OCI-M2 (cell line): Measurements from ENCODE around the gene PLAAT1.

ENCODE experiments used
- DNase-seq: peaks from one replicate; lab custom pipeline; 2025; ENCODE audit not compliant: unreplicated experiment; lab: John Stamatoyannopoulos, UW

Gene PLAAT1

GRCh38 chr3:193250492-193250891, 9.5 kb downstream of the PLAAT1 start:
- DNase-seq: no peak

DNA sequence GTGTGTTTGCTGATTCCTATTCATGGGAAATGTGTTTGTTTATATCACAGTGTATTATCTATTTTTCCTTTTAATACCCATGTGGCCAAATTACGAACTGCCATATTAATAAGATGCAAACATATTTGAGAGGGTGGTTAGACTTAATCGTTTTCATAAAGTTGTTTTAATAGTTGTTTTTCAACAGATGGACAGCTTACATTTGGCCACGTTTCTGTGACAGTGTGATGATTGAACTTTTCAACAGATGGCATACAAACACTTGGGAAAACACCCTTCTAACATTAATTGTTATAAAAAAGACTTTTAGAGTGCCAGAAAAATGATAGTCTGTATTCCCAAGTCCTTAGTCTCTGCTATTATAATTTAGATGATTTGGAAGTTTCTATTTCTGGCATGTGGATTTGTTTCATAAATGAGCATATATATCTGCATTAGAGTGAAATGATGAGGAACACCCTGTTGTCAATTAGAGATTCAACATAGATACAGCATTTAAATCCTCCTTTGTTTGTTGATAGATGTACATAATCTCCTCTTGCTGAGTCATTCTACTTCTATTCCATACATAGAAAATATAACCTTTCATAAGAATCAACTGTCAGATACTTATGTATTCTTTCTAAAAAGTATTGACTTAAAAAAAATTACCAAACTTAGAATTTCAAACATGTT, 13.1 kb downstream of the PLAAT1 start:
- no peak for DNase-seq

DNA sequence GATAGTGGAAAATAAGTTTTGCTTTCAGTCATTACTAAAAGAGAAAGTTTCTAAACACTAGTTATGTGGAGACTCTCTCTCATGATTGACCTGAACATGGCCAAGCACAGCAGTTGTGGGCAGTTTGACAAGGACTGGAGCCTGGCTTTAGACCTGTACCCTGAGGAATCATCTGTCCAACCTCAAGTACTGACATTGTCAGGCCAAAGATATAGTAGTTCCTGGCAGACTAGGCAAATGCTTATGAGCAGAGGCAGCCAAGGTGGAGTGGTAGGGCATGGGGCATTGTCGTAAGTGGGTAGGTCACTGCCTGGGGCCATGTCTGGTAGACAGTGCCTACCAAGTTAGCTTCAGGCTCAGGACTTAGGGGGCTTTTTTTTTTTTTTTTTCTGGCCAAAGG, 20.9 kb downstream of the PLAAT1 start:
- DNase-seq: no peak

GRCh38 chr3:193262707-193263106, 21.7 kb downstream of the PLAAT1 start:
- no peak for DNase-seq

DNA sequence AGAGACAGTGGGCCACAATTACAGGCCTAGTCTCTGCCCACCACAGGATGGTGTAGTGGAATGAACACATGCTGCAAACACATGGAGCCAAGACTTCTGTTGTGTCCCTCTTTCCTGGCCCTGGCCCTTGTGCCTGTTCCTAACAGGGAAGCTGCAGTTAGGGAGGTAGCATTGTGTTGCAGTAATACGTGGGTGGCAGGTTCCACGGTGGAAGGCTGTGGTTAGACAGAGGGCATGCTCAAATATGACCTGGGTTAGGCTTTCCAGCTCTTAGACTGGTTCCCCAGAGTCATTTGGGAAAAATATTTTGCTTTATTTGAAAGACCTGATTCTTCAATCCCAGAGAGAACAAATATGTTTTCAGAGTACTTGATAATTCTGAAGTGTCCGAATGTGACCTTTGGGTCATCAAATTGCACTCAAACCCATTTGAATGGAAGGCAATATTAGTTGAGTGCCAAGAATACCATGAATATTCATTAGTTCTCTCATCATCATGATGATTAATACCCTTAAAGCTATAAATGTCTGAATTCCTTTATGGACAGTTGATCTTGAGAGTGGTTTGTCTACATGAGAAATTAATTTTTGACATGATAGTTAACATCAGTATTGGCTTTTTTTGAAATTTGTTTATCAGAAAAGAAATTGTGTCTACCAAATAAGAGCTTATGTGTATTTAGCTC, 28.5 kb downstream of the PLAAT1 start:
- no peak for DNase-seq

GRCh38 chr3:193270451-193270850, 29.4 kb downstream of the PLAAT1 start:
- no peak for DNase-seq

GRCh38 chr3:193271101-193271840, 30.2 kb downstream of the PLAAT1 start:
- no peak for DNase-seq

GRCh38 chr3:193292386-193292785, 51.4 kb downstream of the PLAAT1 start:
- DNase-seq: no peak

DNA sequence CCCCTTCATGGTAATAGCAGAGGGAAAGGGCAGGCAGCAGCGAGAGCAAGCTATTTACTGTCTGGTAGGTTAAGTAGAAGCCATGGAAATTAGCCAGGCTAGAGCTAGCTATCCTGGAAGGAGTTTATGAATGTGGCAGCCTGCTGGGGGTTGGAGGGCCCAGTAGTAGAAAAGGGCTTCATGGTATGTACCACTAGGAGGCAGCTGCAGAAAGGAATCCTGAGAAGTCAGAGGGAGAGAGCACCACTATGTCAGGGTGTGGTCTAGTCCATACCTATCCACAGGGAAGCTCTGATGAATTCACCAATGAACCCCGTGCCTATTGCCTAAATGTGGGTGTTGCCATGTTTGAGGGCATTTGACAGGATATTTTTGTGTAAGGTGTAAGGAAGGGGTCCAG, 55.0 kb downstream of the PLAAT1 start:
- no peak for DNase-seq

GRCh38 chr3:193297421-193297820, 56.4 kb downstream of the PLAAT1 start:
- no peak for DNase-seq

- no peak for DNase-seq
Observed at GRCh38 chr3:193301433-193301832, 60.4 kb downstream of the PLAAT1 start.

DNA sequence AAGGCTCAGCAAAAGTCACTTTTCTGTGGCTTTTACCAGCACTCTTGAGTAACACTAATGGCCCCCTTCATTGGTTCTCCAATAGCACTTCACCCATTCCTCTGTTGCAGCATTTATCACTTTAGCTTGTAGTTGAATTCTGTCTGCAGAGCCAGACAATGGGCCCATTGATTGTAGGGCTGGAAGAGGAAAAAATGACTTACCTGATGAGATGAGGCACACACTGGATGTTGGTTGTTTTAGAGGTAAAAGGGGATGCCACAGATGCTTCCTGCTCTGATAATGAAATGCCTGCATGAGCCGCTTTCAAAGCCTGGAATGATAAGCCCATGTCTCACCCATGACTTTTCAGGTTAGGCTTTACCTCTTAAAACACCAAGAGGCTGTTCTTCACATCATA, 64.3 kb downstream of the PLAAT1 start:
- DNase-seq: no peak

DNA sequence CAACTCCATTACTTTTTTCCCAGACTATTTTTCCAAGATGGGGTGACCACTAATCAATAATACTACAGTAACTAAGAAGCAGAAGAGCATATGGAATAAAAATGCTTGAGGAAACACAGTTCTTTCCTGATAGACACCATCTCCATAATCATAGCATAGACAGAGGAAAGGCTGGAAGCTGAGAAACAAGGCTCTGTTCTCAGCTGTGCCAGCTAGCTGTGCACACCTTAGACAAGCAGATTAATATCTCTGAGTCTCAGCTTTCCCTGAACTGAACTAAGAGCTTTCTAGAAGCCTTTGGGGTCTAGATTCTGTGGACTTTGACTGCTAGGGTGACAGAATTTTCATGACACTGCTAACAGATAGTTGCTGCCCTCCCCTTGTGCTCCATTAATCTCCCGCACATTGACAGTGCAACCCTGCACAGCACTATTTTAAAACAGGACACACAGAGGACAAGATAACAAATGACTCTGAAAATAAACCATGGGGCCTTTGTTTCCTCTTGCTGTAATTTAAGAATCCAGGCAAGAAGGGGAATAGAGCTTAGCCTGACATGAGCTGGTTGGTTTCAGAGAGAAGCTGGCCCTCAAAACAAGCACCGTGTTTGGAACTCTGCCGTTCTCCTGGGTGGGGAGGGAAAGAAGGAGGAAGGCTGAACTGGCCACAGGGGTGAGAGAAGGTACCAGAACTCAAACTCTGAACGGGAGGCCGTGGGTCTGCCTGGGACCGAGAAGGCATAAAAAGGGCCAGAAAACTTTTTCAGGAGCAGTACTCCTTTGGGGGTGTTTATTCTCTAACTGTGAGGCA, 70.1 kb downstream of the PLAAT1 start:
- DNase-seq: no peak

DNA sequence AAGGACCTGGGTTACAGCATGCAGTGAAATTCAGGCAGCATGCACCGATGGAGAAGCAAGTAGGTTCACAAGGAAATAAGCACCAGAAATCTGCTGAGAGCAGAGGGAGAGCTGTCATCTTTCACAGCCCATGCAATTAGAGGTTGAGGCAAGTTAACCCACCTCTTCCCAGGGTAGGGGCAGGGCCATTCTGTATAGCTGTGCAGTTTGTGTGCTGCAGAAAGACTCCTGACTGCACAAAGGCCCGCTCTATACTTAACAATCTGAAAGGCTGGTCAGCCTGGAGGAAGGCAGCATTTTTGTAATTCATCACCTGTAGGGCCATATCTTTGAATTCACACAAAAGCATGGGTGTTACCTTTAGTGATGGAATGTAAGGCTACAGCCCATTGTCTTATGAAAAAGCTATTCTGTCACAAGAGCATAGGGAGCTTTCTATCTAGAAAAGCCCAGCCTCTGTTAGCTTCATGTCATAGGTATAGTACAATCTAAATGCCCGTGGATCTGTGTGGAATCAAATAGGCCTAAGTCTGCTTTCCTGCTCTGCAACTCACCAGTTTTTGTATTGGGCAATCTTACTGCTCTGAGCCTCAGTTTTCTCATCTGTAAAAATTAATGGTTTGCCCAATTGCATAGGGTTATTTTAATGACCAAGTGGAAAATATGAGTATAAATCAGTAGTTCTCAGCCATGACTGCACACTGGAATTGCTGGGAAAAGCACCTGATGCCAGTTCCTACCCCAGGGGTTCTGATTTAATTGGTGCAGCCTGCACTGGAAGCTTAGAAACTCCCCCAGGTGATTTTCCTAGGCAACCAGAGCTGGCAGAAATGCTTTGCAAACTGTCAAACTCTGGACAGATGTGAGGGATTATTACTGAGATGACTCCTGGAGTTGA, 72.3 kb downstream of the PLAAT1 start:
- DNase-seq: no peak

GRCh38 chr3:193314161-193314560, 73.1 kb downstream of the PLAAT1 start:
- DNase-seq: no peak

- DNase-seq: no peak
Observed at GRCh38 chr3:193317682-193318300, 76.8 kb downstream of the PLAAT1 start.
